ENCODE measurements around the gene PITPNC1. TPM values are rescaled to one million over a fixed set of nuclear protein-coding genes. Genes with fewer than 3 reads are reported as not detected.
"Not testable (repeated sequence)": the region's sequence is repeated elsewhere in the genome, so short reads cannot be mapped to it uniquely, and the experiment has no call there.

The PITPNC1 gene
- total RNA-seq, 1 donor from 2014 or later, result 20.8 TPM

- no peak for DNase-seq
Observed at GRCh38 chr17:67628580-67629013, 251.5 kb downstream of the PITPNC1 start.

- peak; percentile 66 for DNase-seq
Observed at GRCh38 chr17:67629971-67630320, 252.9 kb downstream of the PITPNC1 start.

- not testable (repeated sequence) for DNase-seq
Observed at GRCh38 chr17:67630836-67631235, 253.8 kb downstream of the PITPNC1 start.

DNA sequence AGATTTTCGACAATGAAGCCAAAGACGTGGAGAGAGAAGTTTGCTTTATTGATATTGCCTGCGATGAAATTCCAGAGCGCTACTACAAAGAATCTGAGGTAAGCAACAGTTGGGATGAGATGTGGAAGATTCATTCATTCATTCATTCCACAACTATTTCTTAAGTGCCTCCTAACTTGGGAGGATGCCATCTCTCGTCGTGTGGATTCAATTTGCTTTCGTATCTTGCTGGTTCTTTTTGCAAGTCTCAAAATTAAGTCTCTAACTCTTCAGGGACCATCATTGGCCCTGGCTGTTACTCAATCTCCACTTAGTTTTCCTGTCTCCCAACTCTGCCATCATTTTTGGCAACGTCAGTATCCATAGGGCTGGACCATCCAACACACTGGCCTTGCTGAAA, 255.1 kb downstream of the PITPNC1 start:
- DNase-seq, result no peak

DNA sequence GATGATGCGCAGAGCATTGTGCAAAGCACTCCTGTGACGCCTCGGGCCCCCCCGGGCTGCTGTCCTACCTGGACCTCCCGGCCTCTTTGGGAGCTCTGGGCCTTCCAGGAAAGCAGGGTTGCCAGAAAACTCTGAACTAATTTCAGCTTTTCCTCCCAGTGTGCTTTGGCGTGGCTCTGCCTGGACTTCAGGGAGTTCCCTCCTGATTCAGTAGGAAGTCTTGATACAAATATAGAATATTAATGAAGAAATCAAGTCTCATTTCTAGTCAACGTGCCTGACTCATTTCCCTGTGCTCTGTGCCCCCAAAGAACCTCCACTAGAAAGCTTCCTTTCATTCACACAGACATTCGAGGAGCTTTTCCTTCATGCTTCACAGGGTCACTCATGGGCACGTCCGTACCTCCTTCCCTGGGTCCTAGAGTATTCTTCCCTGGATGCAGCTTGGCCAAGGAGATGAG, 256.7 kb downstream of the PITPNC1 start:
- no peak for DNase-seq

DNA sequence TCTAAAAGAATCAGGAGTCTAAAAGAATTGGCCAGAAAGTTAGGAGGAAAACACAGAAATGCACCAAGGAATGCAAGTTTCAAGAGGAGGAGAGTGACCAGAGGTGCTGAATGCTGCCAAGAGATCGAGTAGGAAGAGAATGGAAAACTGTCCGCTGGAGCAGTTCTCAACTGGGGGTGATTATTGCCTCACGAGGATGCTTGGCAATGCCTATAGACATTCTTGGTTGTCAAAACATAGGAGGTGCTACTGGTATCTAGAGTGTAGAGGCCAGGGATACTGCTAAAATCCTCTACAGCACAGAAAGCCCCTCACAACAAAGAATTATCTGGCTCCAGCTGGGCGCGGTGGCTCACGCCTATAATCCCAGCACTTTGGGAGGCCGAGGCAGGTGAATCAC, 258.6 kb downstream of the PITPNC1 start:
- DNase-seq, result no peak

- no peak for DNase-seq
Observed at GRCh38 chr17:67636312-67636711, 259.2 kb downstream of the PITPNC1 start.

DNA sequence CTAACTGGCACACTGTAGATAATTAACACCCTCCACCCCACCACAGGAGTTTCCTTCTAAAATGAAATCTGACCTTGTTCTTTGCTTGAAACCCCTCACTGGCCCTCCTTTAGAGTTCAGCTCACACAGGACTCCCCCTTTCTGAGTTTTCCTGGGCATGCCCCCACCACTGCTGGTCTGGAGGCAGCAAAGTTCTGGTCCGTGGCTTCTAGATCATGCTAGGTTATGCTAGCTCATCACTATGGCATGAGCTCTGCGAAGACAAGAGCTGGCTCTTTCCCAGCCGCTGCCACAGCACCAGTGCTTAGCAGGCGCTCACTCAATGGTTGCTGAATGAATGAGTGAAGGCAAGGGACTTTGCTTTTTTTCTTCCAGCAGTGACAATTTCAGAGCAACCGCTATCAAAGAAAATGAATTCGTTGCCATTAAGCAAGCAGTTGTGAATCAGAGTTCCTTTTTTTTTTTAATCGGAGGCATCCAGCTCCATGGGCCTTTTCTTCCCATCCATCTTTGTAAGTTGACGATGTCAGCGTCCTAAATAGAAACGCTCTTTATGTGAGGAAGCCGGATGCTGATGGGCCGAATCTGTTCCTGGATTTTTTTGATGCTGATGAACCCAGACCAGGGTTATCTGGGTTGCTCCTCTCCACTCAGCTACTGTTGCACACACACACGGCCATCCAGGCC, 259.9 kb downstream of the PITPNC1 start:
- DNase-seq, result no peak

DNA sequence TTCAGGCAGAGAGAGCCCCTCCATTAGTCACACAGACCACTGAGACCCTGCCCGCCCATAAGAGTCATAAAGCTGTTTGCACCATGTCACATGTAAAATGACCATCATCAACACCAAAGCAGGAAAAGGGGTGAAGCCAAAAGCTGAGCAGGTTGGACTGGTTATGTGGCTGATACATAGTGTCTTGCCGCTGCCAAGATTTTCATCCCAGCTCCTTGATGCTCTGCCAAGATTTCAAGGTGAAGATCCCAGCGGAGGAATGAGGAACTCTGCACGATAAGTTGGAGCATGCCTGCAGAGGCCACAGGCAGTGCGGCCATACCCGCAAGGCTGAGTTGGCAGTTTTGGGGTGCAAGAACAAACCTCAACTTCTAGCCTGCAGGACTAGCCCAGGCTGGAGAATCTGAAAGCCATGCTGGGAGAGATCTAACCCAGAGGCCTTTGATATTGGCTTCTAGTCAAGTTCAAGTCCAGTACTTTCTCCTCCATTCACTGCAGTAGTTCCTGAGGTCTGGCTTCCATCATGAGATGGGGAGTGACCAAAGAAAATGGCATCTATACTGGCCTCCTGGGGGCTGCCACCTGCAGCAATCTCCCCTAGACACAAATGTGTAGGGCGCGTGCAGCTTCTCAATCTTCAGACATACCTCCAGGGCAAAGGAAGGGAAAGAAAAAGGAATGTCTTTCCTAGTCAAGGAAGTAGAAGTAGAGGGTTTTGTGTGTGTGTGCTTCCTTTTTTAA, 261.0 kb downstream of the PITPNC1 start:
- peak; percentile 48 for DNase-seq

- DNase-seq, result no peak
Observed at GRCh38 chr17:67638871-67639270, 261.8 kb downstream of the PITPNC1 start.

- DNase-seq, result no peak
Observed at GRCh38 chr17:67639555-67639954, 262.5 kb downstream of the PITPNC1 start.

DNA sequence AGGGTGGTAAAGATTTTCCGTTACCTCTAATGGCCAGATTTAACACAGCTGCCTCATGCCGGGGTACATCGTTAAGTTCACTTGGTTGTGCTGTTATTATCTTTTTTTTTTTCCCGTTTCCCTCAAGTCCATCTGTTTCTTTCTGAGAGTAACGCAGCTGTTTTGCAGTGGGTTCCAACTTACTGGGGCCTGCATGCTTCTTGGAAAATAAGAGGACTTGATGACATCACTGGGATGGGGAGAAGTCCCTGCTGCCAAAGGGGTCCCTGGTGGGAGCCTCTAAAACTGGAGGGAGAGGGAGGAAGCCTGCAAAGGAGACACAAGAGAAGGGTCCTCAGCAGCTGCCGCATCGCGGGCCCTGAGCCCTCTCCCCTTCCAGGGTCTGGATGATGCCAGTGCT, 262.9 kb downstream of the PITPNC1 start:
- peak; percentile 76 for DNase-seq

DNA sequence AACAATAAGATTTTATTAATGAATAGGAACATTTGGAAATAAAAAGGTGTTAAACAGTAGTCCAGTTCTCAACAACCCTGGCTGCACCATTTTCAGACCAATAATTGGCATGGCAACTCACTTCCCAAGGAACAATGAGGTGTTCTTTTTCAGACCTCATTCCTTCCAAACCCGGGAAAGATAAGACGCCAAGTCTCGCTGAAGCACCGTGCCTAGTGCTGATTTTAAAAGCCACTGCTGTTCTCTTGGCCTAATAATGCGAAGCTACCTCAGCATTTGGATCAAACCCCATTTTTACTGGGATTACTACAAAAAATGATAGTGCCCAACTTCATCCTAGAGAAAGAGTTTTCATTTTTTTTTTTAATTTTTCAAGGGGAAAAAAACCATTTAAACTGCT, 265.4 kb downstream of the PITPNC1 start:
- DNase-seq, result no peak

DNA sequence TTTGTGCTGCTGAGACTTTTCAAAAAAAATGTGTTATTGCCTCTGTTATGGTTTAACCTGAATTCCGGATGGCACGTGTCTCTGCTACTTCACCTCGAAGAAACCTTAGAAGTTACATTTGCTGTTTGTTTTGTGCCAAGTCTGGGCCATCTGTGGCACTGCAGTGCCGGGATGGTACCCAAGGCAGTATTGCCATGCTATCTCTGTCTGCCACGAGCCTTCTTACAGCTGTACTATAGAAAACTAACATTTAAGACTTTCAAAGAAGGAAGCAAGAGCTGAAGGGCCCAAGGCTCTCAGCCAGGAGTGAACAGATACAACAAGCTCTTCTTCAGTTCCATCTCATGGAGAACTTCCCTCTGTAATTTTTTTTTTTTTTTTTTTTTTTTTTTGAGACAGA, 267.0 kb downstream of the PITPNC1 start:
- no peak for DNase-seq

GRCh38 chr17:67645195-67645594, 268.1 kb downstream of the PITPNC1 start:
- DNase-seq, result not testable (repeated sequence)

- no peak for DNase-seq
Observed at GRCh38 chr17:67646472-67646871, 269.4 kb downstream of the PITPNC1 start.

DNA sequence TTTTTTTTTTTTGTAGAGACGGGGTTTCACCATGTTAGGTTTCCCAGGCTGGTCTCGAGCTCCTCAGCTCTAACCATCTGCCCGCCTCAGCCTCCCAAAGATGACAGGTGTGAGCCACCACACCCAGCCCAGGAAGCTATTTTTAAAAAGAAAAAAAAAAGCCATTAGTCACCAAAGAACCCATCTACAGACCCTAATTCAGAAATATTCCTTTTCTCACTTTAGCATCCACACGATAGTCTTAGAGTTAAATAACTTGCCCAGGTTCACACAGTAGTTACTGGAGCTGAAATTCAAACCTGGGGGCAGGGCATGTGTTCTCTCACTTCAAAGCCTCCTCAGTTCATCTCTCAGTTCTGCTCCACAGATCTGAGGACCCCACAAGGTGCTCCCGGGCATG, 270.4 kb downstream of the PITPNC1 start:
- DNase-seq, result no peak

- no peak for DNase-seq
Observed at GRCh38 chr17:67648032-67648905, 271.2 kb downstream of the PITPNC1 start.

- not testable (repeated sequence) for DNase-seq
Observed at GRCh38 chr17:67648906-67649295, 271.8 kb downstream of the PITPNC1 start.

GRCh38 chr17:67649891-67650290, 272.8 kb downstream of the PITPNC1 start:
- no peak for DNase-seq

GRCh38 chr17:67651218-67651579, 274.1 kb downstream of the PITPNC1 start:
- not testable (repeated sequence) for DNase-seq

DNA sequence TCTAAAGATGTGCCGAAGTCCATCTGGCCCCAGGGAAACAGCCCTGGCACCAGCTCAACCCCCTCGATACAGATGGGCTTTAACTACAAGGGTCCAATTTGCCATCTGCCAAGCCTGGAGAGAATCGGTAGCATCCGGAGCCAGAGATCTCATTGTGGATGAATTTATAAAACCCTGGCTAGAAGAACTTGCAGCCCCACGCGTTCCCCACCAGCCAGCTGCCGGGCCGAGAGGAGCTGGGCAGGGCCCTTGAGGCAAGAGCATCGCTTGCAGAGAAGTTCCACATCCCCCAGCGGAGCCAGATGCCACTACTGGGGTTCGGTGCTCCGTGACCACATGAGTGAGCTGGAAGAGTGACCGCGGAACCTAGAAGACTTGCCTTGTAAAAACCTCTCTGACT, 275.4 kb downstream of the PITPNC1 start:
- DNase-seq, result no peak
